Glomerular visceral epithelial cell (primary cell): Measurements from ENCODE around the gene OR7C1.
"Not testable (repeated sequence)": the region's sequence is repeated elsewhere in the genome, so short reads cannot be mapped to it uniquely, and the experiment has no call there.

Experiments used
- DNase-seq: peaks from one replicate; pipeline ENCODE4 v3.0.0-alpha.2; 2016; ENCODE audit errors: extremely low spot score

Gene OR7C1

DNA sequence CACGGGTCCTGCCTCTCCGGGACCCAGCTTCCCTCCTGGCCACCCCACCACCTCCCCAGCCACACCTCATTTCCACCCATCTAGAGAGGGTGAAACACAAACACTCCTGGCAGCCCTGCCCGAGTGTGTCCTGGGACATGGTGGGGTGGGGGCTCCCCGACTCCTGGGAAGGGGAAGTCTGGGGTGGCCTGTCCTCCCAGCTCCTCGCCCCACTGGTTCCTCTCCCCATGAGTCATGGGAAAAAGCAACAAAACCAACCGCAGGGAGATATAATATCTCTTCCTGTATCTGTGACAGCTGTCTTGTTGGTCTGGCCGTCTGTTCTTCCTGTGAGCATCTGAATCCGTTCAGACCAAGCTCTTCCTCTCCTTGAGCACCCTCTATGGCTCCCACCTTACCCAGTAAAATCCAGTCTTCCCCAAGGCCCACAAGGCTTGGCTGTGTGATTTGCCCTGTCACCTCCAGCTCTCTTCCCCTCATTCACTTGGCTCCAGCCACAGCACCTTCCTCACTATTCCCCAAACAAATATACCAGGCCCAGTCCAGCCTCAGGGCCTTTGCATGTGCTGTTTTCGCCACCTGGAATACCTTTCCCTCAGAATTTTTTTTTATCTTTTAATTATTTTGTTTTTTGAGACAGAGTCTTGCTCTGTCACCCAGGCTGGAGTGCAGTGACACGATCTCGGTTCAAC is 49.7 kb downstream of the OR7C1 start:
- peak; percentile 69 for DNase-seq

DNA sequence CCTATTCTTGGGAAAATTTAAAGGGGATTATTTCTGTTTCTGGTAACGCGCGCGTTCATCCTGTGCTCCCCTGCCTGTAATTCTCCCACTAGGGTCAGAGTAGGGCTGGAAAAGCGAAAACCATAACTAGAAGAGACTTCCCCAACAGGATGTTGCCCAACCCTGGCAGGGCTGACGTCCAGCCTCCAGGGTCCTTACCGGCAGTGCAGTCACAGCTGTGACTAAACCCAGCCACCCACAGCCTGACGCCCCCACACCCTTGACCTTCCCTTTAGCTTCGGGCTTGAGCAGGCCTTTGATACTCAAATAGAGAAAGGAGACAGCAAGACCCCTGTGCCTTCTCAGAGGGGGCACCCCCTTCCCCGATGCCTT is 50.3 kb downstream of the OR7C1 start:
- peak; percentile 39 for DNase-seq

DNA sequence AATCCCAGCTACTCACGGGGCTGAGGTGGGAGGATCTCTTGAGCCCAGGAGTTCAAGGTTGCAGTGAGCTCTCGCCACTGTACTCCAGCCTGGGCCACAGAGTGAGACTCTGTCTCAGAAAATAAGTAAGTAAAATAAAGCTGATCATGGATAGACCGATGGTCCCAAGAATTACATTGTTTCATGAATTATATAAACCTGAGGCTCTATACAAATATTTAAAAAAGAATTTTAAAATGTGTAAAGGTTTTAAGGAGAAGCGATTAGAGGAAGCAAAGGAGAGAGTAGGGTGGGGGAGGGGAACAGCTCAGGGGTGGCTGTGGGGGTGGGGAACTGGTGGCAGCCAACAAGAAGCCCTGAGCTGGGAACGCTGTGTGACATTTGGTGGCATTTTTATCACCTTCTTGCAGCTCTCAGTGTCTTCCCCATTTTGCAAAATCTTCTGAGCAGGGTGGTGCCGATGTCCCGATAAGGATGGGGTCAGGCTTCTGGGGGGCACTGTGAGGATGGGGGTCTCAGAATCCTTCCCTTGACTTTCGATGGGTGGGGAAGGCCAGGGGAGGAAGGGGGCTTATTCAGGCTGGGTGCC is 51.5 kb downstream of the OR7C1 start:
- DNase-seq: not testable (repeated sequence)

DNA sequence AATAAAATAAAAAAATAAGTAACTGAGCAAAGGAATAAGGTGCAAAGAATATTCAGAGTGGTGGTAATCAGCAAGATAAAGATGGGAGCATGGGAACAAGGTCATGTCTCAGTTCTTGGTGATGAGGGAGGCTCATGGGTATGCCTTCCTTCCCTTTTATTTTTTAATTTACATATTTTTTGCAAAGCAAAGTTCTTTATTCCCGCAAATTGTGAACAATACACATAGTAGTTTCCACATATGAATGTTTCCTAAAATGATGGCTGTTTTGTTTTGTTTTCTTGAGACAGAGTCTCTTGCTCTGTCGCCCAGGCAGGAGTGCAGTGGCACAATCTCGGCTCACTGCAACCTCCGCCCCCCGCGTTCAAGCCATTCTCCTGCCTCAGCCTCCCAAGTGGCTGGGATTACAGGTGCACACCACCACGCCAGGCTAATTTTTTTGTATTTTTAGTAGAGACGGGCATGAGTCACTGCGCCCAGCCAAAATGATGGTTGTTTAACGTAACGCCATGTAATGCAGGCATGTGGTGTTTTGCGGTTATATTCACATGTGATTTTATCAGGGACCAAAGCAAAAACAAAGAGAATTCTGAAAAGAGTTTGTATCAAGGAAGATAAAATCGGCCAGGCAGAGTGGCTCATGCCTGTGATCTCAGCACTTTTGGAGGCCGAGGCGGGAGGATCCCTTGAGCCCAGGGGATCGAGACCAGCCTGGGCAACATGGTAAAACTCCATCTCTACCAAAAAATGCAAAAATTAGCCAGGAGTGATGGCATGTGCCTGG is 52.2 kb downstream of the OR7C1 start:
- no peak for DNase-seq

DNA sequence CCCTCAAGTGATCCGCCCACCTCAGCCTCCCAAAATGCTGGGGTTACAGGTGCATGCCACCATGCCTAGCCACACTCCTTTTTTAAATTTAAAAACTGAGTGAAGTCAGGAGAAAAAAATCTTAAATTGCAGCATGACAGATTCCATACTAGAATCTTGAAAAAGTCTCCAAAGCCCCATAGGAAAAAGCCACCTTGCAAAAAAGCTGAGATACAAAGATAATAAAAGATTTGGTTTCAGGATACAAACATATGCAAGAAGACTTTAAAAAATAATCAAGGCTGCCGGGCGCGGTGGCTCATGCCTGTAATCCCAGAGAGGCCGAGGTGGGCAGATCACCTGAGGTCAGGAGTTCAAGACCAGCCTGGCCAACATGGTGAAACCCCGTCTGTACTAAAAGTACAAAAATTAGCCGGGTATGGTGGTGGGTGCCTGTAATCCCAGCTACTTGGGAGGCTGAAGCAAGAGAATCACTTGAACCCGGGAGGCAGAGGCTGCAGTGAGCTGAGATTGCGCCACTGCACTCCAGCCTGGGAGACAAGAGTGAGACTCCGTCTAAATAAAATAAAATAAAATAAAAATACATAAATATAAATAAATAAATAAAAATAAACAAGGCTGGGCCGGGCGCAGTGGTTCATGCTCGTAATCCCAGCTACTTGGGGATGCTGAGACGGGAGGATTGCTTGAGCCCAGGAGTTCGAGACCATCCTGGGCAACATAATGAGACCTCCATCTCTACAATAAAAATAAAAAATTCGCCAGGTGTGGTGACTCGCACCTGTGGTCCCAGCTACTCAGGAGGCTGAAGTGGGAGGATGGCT is 53.1 kb downstream of the OR7C1 start:
- DNase-seq: not testable (repeated sequence)

DNA sequence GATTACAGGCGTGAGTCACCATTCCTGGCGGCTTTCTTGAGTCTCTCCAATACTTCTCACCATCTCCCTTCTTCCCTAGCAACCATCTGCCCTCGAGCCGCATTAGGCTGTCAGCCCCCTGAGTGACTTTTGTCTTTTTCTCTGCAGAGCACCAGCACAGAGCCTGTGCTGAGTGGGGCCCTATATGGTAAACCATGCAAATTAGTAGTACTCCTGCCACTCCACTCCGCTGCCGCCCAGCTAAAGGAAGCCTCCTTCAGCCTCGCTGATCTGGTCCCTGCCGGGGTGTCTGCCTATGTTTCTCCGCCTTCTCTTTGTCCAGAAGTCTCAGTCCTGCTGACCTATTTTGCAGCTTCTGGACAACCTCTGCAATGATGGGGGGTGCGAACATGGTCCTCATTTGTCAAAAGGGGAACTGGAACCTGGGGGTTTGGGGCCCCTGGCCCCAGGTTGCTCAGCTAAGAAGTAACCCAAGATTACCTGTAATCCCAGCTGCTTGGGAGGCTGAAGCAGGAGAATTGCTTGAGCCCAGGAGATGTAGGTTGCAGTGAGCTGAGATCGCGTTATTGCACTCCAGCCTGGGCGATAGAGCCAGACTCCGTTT is 54.3 kb downstream of the OR7C1 start:
- DNase-seq: not testable (repeated sequence)

DNA sequence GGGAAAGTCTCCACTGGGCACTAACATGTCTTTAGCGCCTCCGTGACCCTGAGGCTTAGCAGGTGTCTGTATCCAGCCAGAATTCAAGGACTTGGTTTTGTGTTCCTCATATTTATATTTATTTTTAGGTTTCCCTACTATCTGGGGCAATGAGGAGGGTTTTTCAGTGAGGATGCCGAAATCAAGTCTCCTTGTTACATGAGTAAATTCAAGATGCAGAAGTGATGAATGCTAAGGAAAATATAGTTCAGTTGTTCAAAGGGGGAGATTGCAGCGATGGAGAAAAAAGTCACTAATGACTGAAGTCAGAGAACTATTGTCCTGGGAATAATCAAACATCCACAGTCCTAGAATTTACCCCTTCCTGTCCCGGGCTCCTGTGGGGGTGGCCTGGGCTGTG is 55.8 kb downstream of the OR7C1 start:
- no peak for DNase-seq

DNA sequence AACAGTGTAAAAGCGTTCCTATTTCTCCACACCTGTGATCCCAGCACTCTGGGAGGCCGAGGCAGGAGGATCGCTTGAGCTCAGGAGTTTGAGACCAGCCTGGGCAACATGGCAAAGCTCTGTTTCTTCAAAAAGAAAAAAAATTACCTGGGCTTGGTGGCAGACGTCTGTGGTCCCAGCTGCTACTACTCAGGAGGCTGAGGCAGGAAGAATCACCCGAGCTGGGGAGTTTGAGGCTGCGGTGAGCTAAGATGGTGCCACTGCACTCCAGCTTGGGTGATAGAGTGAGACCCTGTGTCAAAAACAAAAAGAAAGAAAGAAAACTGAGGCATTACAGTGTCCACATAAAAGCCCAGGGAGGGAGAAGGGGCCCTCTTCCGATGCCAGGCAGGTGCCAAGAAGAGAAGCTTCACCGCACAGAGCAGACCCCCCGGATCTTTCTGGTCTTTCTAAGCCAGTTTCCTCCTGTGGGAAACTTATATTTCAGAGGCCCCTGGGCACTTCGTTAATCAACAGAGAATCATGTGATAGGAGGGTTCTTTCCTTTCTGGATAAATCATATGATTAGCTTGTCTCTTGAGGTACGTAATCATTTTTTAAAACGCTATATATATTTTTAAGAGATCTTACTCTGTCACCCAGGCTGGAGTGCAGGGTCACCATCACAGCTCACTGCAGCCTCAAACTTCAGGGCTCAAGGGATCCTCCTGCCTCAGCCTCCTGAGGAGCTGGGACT is 56.7 kb downstream of the OR7C1 start, which contains the start of gene ADGRE2:
Gene ADGRE2 (minus strand): TSS at position 451 of the 736 bp plus-strand sequence. CDS start 1,804 bp downstream, outside the sequence.
- DNase-seq: not testable (repeated sequence)

DNA sequence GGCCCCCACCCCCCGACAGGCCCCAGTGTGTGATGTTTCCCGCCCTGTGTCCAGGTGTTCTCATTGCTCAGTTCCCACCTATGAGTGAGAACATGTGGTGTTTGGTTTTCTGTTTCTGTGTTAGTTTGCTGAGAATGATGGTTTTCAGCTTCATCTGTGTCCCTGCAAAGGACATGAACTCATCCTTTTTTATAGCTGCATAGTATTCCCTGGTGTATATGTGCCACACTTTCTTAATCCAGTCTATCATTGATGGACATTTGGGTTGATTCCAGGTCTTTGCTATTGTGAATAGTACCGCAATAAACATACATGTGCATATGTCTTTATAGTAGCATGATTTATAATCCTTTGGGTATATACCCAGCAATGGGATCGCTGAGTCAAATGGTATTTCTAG is 57.3 kb downstream of the OR7C1 start:
- DNase-seq: not testable (repeated sequence)

DNA sequence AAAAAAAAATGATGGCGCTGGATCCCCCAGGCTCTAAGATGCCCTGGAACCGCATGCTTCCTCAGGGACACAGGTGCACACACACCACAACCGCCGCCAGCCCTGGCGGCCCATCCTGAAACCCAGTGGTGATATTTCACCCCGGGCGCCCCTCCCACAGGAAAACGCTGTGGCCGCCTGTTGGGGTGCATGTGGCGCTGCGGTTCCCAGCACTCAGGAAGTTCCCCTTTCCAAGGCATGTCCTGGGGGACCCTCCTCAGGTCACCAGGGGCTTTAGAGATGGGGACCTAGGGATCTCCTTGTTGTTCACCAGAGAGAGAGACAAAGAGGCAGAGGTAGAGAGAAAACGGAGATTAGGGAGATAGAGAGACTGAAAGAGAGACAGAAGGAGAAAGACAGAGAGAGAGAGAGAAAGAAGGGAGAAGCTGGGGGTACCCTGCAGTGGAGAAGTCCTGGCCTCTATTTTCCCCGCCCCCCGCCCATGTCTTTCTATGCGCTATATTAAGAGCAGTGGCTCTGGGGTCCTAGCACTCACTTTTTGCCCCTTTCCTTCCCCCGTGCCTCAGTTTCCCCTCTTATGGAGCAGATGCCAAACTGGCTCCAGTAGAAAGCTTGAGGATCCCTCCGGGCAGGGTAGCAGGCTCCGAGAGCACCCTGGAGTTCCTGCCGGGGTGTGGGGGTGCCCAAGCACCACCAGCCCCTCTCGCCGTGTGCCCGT is 59.0 kb downstream of the OR7C1 start:
- DNase-seq: no peak

DNA sequence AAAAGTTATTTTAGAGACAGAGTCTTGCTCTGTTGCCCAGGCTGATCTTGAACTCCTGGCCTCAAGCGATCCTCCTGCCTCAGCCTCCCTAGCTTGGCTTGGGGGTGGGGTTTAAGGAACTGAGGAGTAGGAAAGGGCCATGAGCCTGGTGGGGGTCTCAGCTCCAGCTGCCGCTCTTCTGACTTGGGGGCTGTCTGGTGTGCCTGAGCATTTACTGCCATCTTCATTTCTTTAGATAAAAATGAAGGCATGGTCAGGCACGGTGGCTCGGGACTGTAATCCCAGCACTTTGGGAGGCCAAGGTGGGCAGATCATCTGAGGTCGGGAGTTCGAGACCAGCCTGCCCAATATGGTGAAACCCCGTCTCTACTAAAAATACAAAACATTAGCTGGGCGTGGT is 59.7 kb downstream of the OR7C1 start:
- not testable (repeated sequence) for DNase-seq

DNA sequence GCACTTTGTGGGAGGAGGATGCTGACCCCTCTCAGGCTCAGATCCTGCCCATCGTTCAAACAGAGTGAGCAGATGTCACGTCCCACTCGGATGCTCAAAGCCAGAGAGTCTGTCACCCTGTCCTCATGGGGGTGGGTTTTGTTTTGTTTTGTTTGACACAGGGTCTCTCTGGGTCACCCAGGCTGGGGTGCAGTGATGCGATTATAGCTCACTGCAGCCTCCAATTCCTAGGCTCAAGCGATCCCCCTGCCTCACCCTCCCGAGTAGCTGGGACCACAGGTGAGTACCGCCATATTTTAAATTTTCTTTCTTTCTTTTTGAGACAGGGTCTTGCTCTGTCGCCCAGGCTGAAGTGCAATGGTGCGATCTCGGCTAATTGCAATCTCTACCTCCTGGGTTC is 60.6 kb downstream of the OR7C1 start:
- DNase-seq: no peak

DNA sequence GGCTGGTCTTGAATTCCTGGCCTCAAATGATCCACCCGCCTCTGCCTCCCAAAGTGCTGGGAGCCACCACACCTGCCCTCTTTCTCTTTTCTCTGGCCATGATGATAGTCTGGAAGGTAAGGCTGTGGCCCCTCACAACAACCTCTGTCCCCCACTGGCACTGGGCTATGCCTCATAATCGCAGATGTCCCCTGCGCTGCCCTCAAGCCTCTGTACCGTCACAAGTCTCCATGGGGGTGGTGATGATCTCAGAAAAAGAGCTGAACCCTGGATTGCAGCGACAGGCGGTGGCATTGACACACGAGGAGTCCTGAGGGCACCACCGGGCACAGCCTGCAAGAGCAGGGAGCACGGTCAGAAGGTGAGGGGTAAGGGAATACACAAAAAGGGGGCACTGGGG is 61.3 kb downstream of the OR7C1 start:
- DNase-seq: not testable (repeated sequence)

DNA sequence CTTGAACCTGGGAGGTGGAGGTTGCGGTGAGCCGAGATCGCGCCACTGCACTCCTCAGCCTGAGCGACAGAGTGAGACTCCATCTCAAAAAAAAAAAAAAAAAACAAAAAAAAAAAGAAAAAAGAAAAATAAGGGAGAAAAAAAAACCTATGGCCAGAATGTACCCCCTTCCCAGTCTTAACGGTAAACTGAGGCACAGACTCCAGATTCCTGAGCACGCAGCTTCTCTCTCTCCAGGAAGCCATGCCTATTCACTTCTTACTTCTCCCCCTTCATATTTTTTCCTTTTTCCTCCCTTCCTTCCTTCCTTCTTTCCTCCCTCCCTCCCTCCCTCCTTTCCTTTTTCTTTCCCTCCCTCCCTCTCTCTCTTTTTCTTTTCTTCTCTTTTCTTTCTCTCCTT is 62.0 kb downstream of the OR7C1 start:
- DNase-seq: no peak

DNA sequence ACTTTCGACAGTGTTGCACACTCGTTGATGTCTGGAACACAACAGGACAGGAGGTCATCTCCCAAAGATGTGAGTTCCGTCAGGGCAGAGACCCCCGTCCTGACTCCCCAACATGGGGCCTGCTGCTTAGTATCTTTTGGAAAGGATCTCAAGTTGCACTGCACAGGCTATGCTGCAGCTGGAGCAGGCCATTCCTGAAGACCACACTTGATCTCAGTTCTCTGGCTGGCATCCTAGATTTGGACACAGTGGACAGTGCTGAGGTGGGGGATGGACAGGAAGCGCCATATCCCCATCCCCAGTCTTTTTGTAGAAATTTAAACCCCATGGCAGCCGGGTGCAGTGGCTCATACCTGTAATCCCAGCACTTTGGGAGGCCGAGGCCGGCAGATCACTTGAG is 62.5 kb downstream of the OR7C1 start:
- no peak for DNase-seq

DNA sequence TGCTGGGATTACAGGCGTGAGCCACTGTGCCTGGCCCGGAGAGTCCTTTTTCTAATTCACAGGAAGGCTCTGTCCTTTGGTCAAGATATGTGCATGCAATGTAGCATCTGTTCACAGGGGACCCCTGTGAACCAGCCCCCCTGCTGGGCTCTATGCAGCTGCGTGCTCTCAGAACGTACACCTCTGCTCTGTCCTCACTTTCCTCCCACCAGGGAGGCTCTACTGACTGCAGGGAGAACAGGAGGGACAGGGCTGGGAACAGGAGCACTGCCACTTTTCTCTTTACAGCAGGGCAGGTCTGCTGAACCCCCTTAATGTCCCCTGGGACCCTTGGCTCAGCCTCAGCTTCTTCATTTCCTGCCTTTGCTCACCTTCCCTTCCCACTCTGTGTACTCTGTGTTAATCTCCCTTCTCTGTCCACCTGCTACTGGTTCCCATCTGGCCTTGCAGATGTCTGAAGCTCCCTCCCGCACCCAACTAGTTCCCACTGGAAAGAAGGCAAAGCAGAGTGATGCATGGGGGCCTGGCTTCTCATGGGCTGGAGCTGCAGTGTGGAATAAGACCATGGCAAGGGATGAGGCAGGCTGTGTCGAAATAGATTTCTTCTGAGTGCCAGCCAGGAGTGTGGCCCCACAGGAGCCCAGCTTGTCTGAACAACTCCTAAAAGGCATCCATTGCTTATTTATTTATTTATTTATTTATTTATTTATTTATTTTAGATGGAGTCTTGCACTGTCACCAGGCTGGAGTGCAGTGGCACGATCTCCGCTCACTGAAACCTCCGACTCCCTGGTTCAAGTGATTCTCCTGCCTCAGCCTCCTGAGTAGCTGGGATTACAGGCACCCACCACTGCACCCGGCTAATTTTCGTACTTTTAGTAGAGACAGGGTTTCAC is 63.8 kb downstream of the OR7C1 start:
- DNase-seq: no peak

DNA sequence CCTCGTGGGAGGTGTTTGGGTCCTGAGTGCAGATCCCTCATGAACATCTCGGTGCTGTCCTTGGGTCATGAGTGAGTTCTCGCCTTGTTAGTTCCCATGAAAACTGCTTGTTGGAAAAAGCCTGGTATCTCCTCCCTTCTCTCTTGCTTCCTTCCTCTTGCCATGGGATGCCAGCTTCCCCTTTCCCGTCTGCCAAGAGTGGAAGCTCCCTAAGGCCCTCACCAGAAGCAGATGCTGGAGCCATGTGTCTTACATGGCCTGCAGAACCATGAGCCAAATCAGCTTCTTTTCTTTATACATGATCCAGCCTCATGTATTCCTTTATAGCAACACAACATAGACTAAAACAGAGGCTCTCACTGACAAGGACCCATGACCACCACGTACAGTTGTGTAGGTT is 64.8 kb downstream of the OR7C1 start:
- no peak for DNase-seq

DNA sequence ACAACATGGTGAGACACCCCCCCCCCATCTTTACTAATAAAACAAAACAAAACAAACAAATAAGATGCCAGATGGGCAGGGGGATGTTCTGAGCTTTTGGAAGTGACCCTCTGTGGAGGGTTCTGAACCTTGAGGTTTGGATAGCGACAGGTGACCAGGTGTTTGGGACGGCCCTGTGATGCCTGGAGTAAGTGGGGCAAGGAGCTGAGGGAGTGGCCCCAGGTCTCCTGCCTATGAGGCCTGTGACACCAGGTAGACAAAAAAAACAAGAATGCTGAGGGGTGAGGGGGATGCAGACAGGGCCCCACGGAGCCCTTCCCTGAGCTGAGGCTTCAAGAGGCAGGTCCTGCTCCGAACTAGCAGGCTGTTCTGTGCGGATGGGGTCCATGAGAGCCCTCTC is 65.8 kb downstream of the OR7C1 start:
- no peak for DNase-seq

DNA sequence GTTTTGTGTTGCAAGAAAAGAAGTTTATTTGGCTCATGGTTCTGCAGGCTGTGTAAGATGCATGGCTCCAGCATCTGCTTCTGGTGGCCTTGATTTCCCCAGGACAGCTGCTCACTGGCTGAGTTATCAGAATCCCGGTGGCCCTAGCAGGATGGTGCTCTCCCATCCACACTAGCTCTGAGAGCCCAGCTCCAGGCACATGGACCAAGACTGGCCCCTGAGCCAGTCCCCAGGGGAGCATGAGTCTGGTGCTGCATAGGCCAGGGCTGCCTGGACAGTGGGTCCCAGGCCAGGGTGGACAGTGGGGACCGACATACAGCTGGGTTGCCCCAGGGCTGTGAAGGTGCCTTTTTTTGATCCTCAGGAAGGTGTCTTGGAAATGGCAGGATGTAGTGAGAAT is 67.0 kb downstream of the OR7C1 start:
- no peak for DNase-seq
